ENCODE data around the gene ADAMTS3.

GRCh38 chr4:72463724-72464123 lies 105.3 kb downstream of the ADAMTS3 start:
- TF ChIP-seq CTCF (IDR thresholded peaks at IDR 0.05) (no peak), POLR2A (IDR thresholded peaks at IDR 0.05) (no peak)
